H1 (cell line): ENCODE measurements around the gene PAEP. TPM values are rescaled to one million over a fixed set of nuclear protein-coding genes. Genes with fewer than 3 reads are reported as not detected.

Source experiments
- CTCF ChIA-PET: fragments of 300-600 bp; sonication (Branson Sonifier 250); formaldehyde crosslinking; loops from one replicate; lab custom pipeline; 2021; ENCODE audit not compliant: partially characterized antibody; lab: Charles Lee
- POLR2A ChIA-PET: fragments of 300-600 bp; sonication (Branson Sonifier 250); formaldehyde crosslinking; loops from one replicate; lab custom pipeline; 2021; ENCODE audit warnings: inconsistent platforms; ENCODE audit not compliant: partially characterized antibody; lab: Charles Lee
- DNase-seq, 2 experiments: peaks; one replicate each; pipeline versions ENCODE4 v3.0.0 to v3.0.0-alpha.2; 2010 to 2022; ENCODE audit warnings: low spot score in 2 of 2, low read depth in 1 of 2, mixed read lengths in 1 of 2
- FAIRE-seq: peaks from 2 replicates; lab custom pipeline; 2011; peaks lifted over from hg19 to GRCh38; lab: Jason Lieb, UNC
- H2AFZ ChIP-seq: 2 replicates; pipeline ENCODE4 v1.8.1; 2012; ENCODE audit warnings: low read length, inconsistent platforms
- H2AK5ac ChIP-seq: 2 replicates; pipeline ENCODE4 v1.6.1; 2013; ENCODE audit warnings: low read depth, low read length
- H2BK120ac ChIP-seq: replicated peaks from 2 replicates; pipeline ENCODE3; 2013; ENCODE audit warnings: low read depth, low read length, inconsistent platforms
- H2BK12ac ChIP-seq: 2 replicates; pipeline ENCODE4 v1.6.1; 2013; ENCODE audit warnings: low read depth, low read length
- H2BK15ac ChIP-seq: 2 replicates; pipeline ENCODE4 v1.6.1; 2013; ENCODE audit warnings: low read length
- H2BK20ac ChIP-seq: 2 replicates; pipeline ENCODE4 v1.6.1; 2013; ENCODE audit warnings: low read length
- H2BK5ac ChIP-seq: 2 replicates; pipeline ENCODE4 v1.6.1; 2013; ENCODE audit warnings: low read depth, low read length
- H3K14ac ChIP-seq: 2 replicates; pipeline ENCODE4 v1.6.1; 2013; ENCODE audit warnings: inconsistent platforms; ENCODE audit not compliant: insufficient read length
- H3K18ac ChIP-seq: 2 replicates; pipeline ENCODE4 v1.6.1; 2013; ENCODE audit warnings: low read length; ENCODE audit errors: extremely low read depth
- H3K23ac ChIP-seq: 2 replicates; pipeline ENCODE4 v1.6.1; 2013; ENCODE audit warnings: inconsistent platforms; ENCODE audit not compliant: insufficient read length
- H3K23me2 ChIP-seq: 2 replicates; pipeline ENCODE4 v1.6.1; 2013; ENCODE audit warnings: low read depth, low read length
- H3K27ac ChIP-seq: 2 replicates; pipeline ENCODE4 v1.6.1; 2011; ENCODE audit warnings: low read depth, low read length, inconsistent platforms
- H3K27me3 ChIP-seq, 4 experiments: replicated peaks in 1 of 4; 1 replicate in 1 of 4; 2 replicates in 3 of 4; pipeline versions ENCODE4 v1.6.1 to v1.8.1; 2011 to 2013; ENCODE audit warnings: low read length in 3 of 4, mild to moderate bottlenecking in 3 of 4, inconsistent platforms in 2 of 4, mixed read lengths in 2 of 4, moderate library complexity in 1 of 4; ENCODE audit not compliant: control insufficient read depth in 3 of 4, insufficient read depth in 3 of 4; ENCODE audit errors: extremely low read depth in 1 of 4
- H3K36me3 ChIP-seq, 4 experiments: 2 replicates each; pipeline versions ENCODE4 v1.6.1 to v1.8.1; 2011 to 2013; ENCODE audit warnings: mild to moderate bottlenecking in 4 of 4, low read length in 3 of 4, moderate library complexity in 2 of 4, control low read depth in 1 of 4, inconsistent platforms in 1 of 4; ENCODE audit not compliant: insufficient read depth in 4 of 4, control insufficient read depth in 2 of 4
- H3K4ac ChIP-seq: replicated peaks from 2 replicates; pipeline ENCODE3; 2013; ENCODE audit warnings: low read length, low read depth, mixed read lengths, inconsistent platforms; ENCODE audit not compliant: insufficient read length
- H3K4me1 ChIP-seq, 4 experiments: replicated peaks in 1 of 4; 1 replicate in 1 of 4; 2 replicates in 3 of 4; pipeline versions ENCODE4 v1.6.1 to v1.8.1; 2011 to 2013; ENCODE audit warnings: low read length in 3 of 4, inconsistent platforms in 2 of 4, mixed read lengths in 1 of 4; ENCODE audit not compliant: insufficient read depth in 4 of 4, control insufficient read depth in 3 of 4
- H3K4me2 ChIP-seq, 2 experiments: 2 replicates each; pipeline versions ENCODE4 v1.6.1 to v1.8.1; 2011 to 2013; ENCODE audit warnings: low read depth in 2 of 2, low read length in 2 of 2, control low read depth in 1 of 2, inconsistent platforms in 1 of 2, mild to moderate bottlenecking in 1 of 2; ENCODE audit not compliant: insufficient read depth in 1 of 2
- H3K4me3 ChIP-seq, 4 experiments: fragments of 200-600, 300-600 bp in 1 of 4; sonication (generic), shearing (Covaris generic), sonication (Bioruptor Twin) in 1 of 4; 2 replicates each; pipeline versions ENCODE4 v1.5.1 to v1.8.1; 2011 to 2016; ENCODE audit warnings: low read length in 4 of 4, low read depth in 3 of 4, control low read depth in 2 of 4, inconsistent platforms in 2 of 4, mild to moderate bottlenecking in 2 of 4, mixed read lengths in 1 of 4, moderate library complexity in 1 of 4; ENCODE audit not compliant: insufficient read depth in 2 of 4; ENCODE audit errors: extremely low read depth in 1 of 4
- H3K56ac ChIP-seq: replicated peaks from 2 replicates; pipeline ENCODE3; 2013; ENCODE audit warnings: low read depth, mild to moderate bottlenecking, mixed read lengths, low read length, inconsistent platforms; ENCODE audit not compliant: insufficient read length
- H3K79me1 ChIP-seq: 2 replicates; pipeline ENCODE4 v1.6.1; 2013; ENCODE audit warnings: low read depth, low read length, control low read depth
- H3K79me2 ChIP-seq, 2 experiments: 2 replicates each; pipeline versions ENCODE4 v1.6.1 to v1.8.1; 2012 to 2013; ENCODE audit warnings: low read length in 2 of 2, mild to moderate bottlenecking in 2 of 2, inconsistent platforms in 1 of 2; ENCODE audit not compliant: insufficient read depth in 2 of 2, control insufficient read depth in 1 of 2
- H3K9ac ChIP-seq, 4 experiments: replicated peaks in 1 of 4; 1 replicate in 1 of 4; 2 replicates in 3 of 4; pipeline versions ENCODE4 v1.6.1 to v1.8.1; 2011 to 2013; ENCODE audit warnings: low read depth in 3 of 4, low read length in 3 of 4, control low read depth in 2 of 4, mild to moderate bottlenecking in 2 of 4, moderate library complexity in 2 of 4, inconsistent platforms in 1 of 4; ENCODE audit errors: extremely low read depth in 1 of 4
- H3K9me3 ChIP-seq, 2 experiments: 2 replicates each; pipeline versions ENCODE4 v1.6.1 to v1.8.1; 2012 to 2013; ENCODE audit warnings: mild to moderate bottlenecking in 2 of 2, moderate library complexity in 2 of 2, control low read depth in 1 of 2, inconsistent platforms in 1 of 2, low read depth in 1 of 2, low read length in 1 of 2, mixed read lengths in 1 of 2; ENCODE audit not compliant: insufficient read depth in 2 of 2
- H4K20me1 ChIP-seq, 2 experiments: replicated peaks in 1 of 2; 2 replicates each; pipeline versions ENCODE3 to v1.8.1; 2011 to 2013; ENCODE audit warnings: inconsistent platforms in 2 of 2, low read length in 2 of 2, mild to moderate bottlenecking in 1 of 2; ENCODE audit not compliant: insufficient read depth in 2 of 2, control insufficient read depth in 1 of 2
- H4K5ac ChIP-seq: 2 replicates; pipeline ENCODE4 v1.6.1; 2013; ENCODE audit warnings: low read length, low read depth, mixed read lengths, inconsistent platforms; ENCODE audit not compliant: insufficient read length
- H4K8ac ChIP-seq: 2 replicates; pipeline ENCODE4 v1.8.0; 2013; ENCODE audit warnings: mild to moderate bottlenecking, moderate library complexity, low read length, inconsistent platforms; ENCODE audit not compliant: insufficient read depth; ENCODE audit errors: extremely low read depth
- H4K91ac ChIP-seq: replicated peaks from 2 replicates; pipeline ENCODE3; 2013; ENCODE audit warnings: low read length, mixed read lengths, inconsistent platforms; ENCODE audit not compliant: insufficient read length
- BCL11A ChIP-seq, 2 experiments: IDR thresholded peaks; one replicate each; pipeline ENCODE4 v1.6.1; 2011; ENCODE audit warnings: low read depth in 2 of 2, low read length in 2 of 2, mild to moderate bottlenecking in 2 of 2
- CREB1 ChIP-seq: IDR thresholded peaks from 2 replicates; pipeline ENCODE4 v1.6.1; 2012; ENCODE audit warnings: inconsistent platforms
- CTCF ChIP-seq, 3 experiments: IDR thresholded peaks; 1 replicate in 2 of 3; 2 replicates in 1 of 3; pipeline versions ENCODE4 v1.5.1 to v1.6.1; 2011; ENCODE audit warnings: low read length in 3 of 3, mild to moderate bottlenecking in 3 of 3, inconsistent platforms in 2 of 3, low read depth in 1 of 3, moderate library complexity in 1 of 3; ENCODE audit not compliant: insufficient read depth in 1 of 3; ENCODE audit errors: control extremely low read depth in 1 of 3
- MAX ChIP-seq: IDR thresholded peaks from 2 replicates; pipeline ENCODE4 v1.6.1; 2012; ENCODE audit warnings: inconsistent platforms
- SIN3A ChIP-seq, 2 experiments: IDR thresholded peaks in 1 of 2; conservative IDR thresholded peaks in 1 of 2; 2 replicates each; pipeline ENCODE4 v1.6.1; 2011 to 2012; ENCODE audit warnings: low read length in 2 of 2, improper control_type of control experiment in 1 of 2, low read depth in 1 of 2, mild to moderate bottlenecking in 1 of 2
- SRF ChIP-seq: IDR thresholded peaks from 2 replicates; pipeline ENCODE4 v1.6.1; 2011; ENCODE audit warnings: mild to moderate bottlenecking, low read depth, low read length, moderate library complexity
- TBP ChIP-seq: IDR thresholded peaks from 2 replicates; pipeline ENCODE4 v1.6.1; 2011; ENCODE audit warnings: low read depth, low read length, improper control_type of control experiment
- USF2 ChIP-seq: IDR thresholded peaks from 2 replicates; pipeline ENCODE4 v1.6.1; 2011; ENCODE audit warnings: low read length, improper control_type of control experiment
- WGBS, 2 experiments: shearing (Covaris generic) in 1 of 2; methylation state at CpG; one replicate each; pipeline versions ENCODE4 v1.1.6 to v1.1.7; 2013 to 2015; ENCODE audit warnings: low lambda C conversion rate in 2 of 2, mixed read lengths in 2 of 2, inconsistent platforms in 1 of 2, low coverage in 1 of 2, missing lambda C conversion rate in 1 of 2; ENCODE audit not compliant: insufficient replicate concordance in 2 of 2, insufficient coverage in 1 of 2, insufficient read length in 1 of 2; ENCODE audit errors: extremely low coverage in 1 of 2, missing lambda C conversion rate in 1 of 2; 5-methylcytosine and 5-hydroxymethylcytosine counted together
- polyA plus RNA-seq, 7 experiments: library from polyadenylated mRNA; depleted of rRNA in 3 of 7; stranded (reverse) in 5 of 7; unstranded in 2 of 7; fragments of >200 nt in 5 of 7; fragments of 200-250 nt in 2 of 7; gene quantifications; 1 replicate in 5 of 7; 2 replicates in 1 of 7; 4 replicates in 1 of 7; pipeline versions ENCODE4 v1.2.1 to v1.2.3, GENCODE V29; 2011 to 2013; ENCODE audit warnings: missing spikeins in 2 of 7, mixed read lengths in 2 of 7
- total RNA-seq: library from RNA; stranded (reverse); fragmentation: NEBNext Ultra II Directional; extraction: Animal tissue kit (Norgen Biotek cat#: 25700); gene quantifications from 2 replicates; pipeline ENCODE4 v1.2.1, GENCODE V29; 2021

The PAEP gene
- total and polyA plus RNA-seq, 2 of the 8 experiments (the other 6 are each of a cell fraction or from before 2014, with no cell fraction given) = not detected

- no peak overlapping the region for H3K23ac ChIP-seq
- no peaks in the 10 kb centered on the region for H3K79me1 ChIP-seq
- ChIA-PET POLR2A (interaction anchor here (1.0 to 1.9 kb wide), 2 partner anchors 34 to 45 kb away, joined by 3 to 5 read pairs; no protein-coding TSS in a partner anchor), CTCF (interaction anchor here (1.5 to 2.1 kb wide), 4 partner anchors 14 to 246 kb away, joined by 4 to 10 read pairs (median 6); no protein-coding TSS in a partner anchor)
- H3K9ac ChIP-seq = no peak overlapping the region
- no peak overlapping the region for H2BK20ac ChIP-seq
- H3K4me2 ChIP-seq = no peak overlapping the region
- H3K18ac ChIP-seq = no peak overlapping the region
- no peak overlapping the region for H3K56ac ChIP-seq
- no peak overlapping the region for H3K4me3 ChIP-seq
- H2BK120ac ChIP-seq = no peak overlapping the region
- FAIRE-seq (no peak), DNase-seq (no peak)
- H3K9me3 ChIP-seq = no peaks in the 10 kb centered on the region
- H2AK5ac ChIP-seq = no peak overlapping the region
- no peak overlapping the region for H2BK5ac ChIP-seq
- peak overlapping the region; percentile 66; the same call in 1 of the 2 replicates for H4K8ac ChIP-seq
- no peaks in the 10 kb centered on the region; the same call in 1 of the 2 replicates for H3K23me2 ChIP-seq
- H3K4me1 ChIP-seq = peaks cover 0 to 3% (median 0%) of the 10 kb centered on the region in 4 experiments; a peak in 2 of 7 replicates
- H3K79me2 ChIP-seq = no peaks in the 10 kb centered on the region
- H4K5ac ChIP-seq = no peak overlapping the region
- no peak overlapping the region for H2AFZ ChIP-seq
- no peaks in the 10 kb centered on the region for H3K36me3 ChIP-seq
- no peak overlapping the region for H2BK15ac ChIP-seq
- H4K91ac ChIP-seq = no peak overlapping the region
- no peak overlapping the region for H3K27ac ChIP-seq
- H3K4ac ChIP-seq = no peak overlapping the region
- WGBS, 2 experiments = 86% methylated on average over 9 of the region's 13 CpGs; no CpG with 5 or more reads in 1 of the 2 experiments
- no peak overlapping the region for H2BK12ac ChIP-seq
- H4K20me1 ChIP-seq = no peaks in the 10 kb centered on the region
- H3K14ac ChIP-seq = no peak overlapping the region
- no peaks in the 10 kb centered on the region; a peak in 1 of 7 replicates for H3K27me3 ChIP-seq
- TF ChIP-seq TBP (no peak), CTCF (IDR thresholded peaks at IDR 0.05; ENCODE audit: control extremely low read depth in 1 of 3, insufficient read depth in 1 of 3, low read depth in 1 of 3, low read length in 3 of 3) (no peak), USF2 (no peak), SIN3A (conservative IDR thresholded peaks at IDR 0.05 in 1 of 2, IDR thresholded peaks at IDR 0.05 in 1 of 2; ENCODE audit: low read depth in 1 of 2, low read length in 2 of 2) (no peak), MAX (no peak), CREB1 (no peak), SRF (no peak), BCL11A (IDR thresholded peaks at IDR 0.05; ENCODE audit: low read depth in 2 of 2, low read length in 2 of 2) (no peak)
Observed at GRCh38 chr9:135551456-135551855, 10.1 kb upstream of the PAEP start.
